Keratinocyte (primary cell): ENCODE data around the gene METTL24.

ENCODE experiments used
- EZH2 ChIP-seq: IDR thresholded peaks from one replicate; pipeline ENCODE4 v1.6.1; 2012; ENCODE audit warnings: inconsistent platforms, mild to moderate bottlenecking, low read length, moderate library complexity
- TF ChIP-seq, protein P1 (sequence below), 3 experiments: IDR thresholded peaks in 1 of 3; conservative IDR thresholded peaks in 1 of 3; optimal IDR thresholded peaks in 1 of 3; 2 replicates in 2 of 3; 3 replicates in 1 of 3; pipeline versions ENCODE3 to v1.5.1; 2011; ENCODE audit warnings: low read length in 3 of 3, mild to moderate bottlenecking in 3 of 3, moderate library complexity in 2 of 3, control low read depth in 1 of 3, inconsistent platforms in 1 of 3; ENCODE audit not compliant: insufficient read depth in 2 of 3; ENCODE audit errors: extremely low read depth in 1 of 3

DNA sequence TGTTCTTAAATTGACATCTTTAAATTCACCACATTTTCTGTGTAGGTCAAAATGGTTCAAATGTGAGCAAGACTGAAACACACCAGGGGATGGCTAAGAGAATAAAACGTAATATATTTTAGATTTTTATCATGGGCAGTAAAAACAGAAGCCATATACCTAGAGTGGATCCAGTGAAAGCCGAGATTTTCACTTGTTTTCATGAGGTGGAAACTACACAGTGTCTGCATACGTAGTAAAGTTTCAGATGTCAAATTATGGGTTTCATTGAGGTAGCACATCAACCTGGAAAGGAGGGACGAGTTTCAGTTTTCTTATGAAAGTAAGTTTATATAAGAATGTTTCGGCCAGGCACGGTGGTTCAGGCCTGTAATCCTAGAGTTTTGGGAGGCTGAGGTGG, 25.9 kb downstream of the METTL24 start:
- TF ChIP-seq, protein P1, sequence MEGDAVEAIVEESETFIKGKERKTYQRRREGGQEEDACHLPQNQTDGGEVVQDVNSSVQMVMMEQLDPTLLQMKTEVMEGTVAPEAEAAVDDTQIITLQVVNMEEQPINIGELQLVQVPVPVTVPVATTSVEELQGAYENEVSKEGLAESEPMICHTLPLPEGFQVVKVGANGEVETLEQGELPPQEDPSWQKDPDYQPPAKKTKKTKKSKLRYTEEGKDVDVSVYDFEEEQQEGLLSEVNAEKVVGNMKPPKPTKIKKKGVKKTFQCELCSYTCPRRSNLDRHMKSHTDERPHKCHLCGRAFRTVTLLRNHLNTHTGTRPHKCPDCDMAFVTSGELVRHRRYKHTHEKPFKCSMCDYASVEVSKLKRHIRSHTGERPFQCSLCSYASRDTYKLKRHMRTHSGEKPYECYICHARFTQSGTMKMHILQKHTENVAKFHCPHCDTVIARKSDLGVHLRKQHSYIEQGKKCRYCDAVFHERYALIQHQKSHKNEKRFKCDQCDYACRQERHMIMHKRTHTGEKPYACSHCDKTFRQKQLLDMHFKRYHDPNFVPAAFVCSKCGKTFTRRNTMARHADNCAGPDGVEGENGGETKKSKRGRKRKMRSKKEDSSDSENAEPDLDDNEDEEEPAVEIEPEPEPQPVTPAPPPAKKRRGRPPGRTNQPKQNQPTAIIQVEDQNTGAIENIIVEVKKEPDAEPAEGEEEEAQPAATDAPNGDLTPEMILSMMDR (optimal IDR thresholded peaks at IDR 0.05 in 1 of 3, IDR thresholded peaks at IDR 0.05 in 1 of 3, conservative IDR thresholded peaks at IDR 0.05 in 1 of 3; ENCODE audit: extremely low read depth in 1 of 3, insufficient read depth in 2 of 3, low read length in 3 of 3) = no peak
- TF ChIP-seq EZH2 = no peak
